HCT116 (cell line): ENCODE results near the gene OR9Q1.

Experiments used
- CEBPB ChIP-seq: IDR thresholded peaks from 2 replicates; pipeline ENCODE4 v1.6.1; 2012; ENCODE audit warnings: low read depth
- CTCF ChIP-seq, 3 experiments: fragments of 200-600 bp in 1 of 3; sonication (generic) in 1 of 3; IDR thresholded peaks in 2 of 3; conservative IDR thresholded peaks in 1 of 3; 2 replicates each; pipeline ENCODE4 v1.5.1; 2012 to 2017; ENCODE audit warnings: low read depth in 2 of 3, low read length in 2 of 3, antibody characterized with exemption in 1 of 3, borderline replicate concordance in 1 of 3, control low read depth in 1 of 3, mild to moderate bottlenecking in 1 of 3, mixed read lengths in 1 of 3, mixed run types in 1 of 3, moderate library complexity in 1 of 3; ENCODE audit not compliant: insufficient read depth in 1 of 3
- EZH2 ChIP-seq: fragments of 200-600 bp; sonication (generic); IDR thresholded peaks from 2 replicates; pipeline ENCODE4 v1.6.1; 2017; ENCODE audit warnings: antibody characterized with exemption, mixed run types
- POLR2A ChIP-seq: IDR thresholded peaks from 2 replicates; pipeline ENCODE4 v1.7.0; 2011; ENCODE audit warnings: borderline replicate concordance; ENCODE audit not compliant: insufficient read depth, insufficient read length; ENCODE audit errors: extremely low read depth
- POLR2AphosphoS5 ChIP-seq: IDR thresholded peaks from 2 replicates; pipeline ENCODE4 v1.6.1; 2011; ENCODE audit warnings: mild to moderate bottlenecking, low read depth, low read length, moderate library complexity
- REST ChIP-seq: IDR thresholded peaks from 2 replicates; pipeline ENCODE4 v1.6.1; 2012; ENCODE audit warnings: low read depth
- YY1 ChIP-seq: IDR thresholded peaks from 2 replicates; pipeline ENCODE4 v1.6.1; 2011; ENCODE audit warnings: low read length, low read depth, moderate library complexity, mild to moderate bottlenecking; ENCODE audit not compliant: insufficient replicate concordance; ENCODE audit errors: extremely low read depth
- ZFX ChIP-seq: fragments of 450-650 bp; IDR thresholded peaks from 2 replicates; pipeline ENCODE4 v1.6.1; 2017

DNA sequence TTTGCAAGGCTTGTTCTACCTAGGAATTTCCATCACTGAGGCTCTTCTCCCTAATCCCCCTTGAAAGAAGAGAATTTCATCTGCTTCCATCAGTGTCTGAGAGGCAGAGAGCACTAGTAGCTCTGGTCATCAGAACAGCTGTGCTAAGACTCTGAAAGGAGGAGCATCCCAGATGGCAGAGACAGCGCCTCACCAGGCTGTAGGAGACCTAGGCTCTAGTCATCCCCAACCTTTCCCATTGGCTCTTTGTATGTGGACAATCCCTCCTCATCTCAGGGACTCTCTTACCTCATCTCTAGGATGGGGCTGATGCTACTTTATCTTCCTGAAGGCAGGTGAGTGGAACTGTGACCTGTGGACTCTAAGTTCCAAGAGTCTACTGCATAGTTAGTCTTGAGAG lies 110.5 kb downstream of the OR9Q1 start:
- TF ChIP-seq EZH2 = no peak
- no peak for TF ChIP-seq CTCF (IDR thresholded peaks at IDR 0.05 in 2 of 3, conservative IDR thresholded peaks at IDR 0.05 in 1 of 3; ENCODE audit: borderline replicate concordance in 1 of 3, insufficient read depth in 1 of 3, low read depth in 2 of 3, low read length in 2 of 3)
- TF ChIP-seq POLR2A = no peak
- no peak for TF ChIP-seq REST
- TF ChIP-seq ZFX = no peak
- no peak for TF ChIP-seq YY1
- TF ChIP-seq POLR2AphosphoS5 = no peak
- no peak for TF ChIP-seq CEBPB
